GM19351 (cell line): ENCODE results near the gene ABCC4.

Experiments
- ATAC-seq: cut with Tn5 transposase; IDR thresholded peaks from one replicate; pipeline ENCODE4 v1.9.1; 2021; ENCODE audit warnings: mild to moderate bottlenecking, moderate library complexity; ENCODE audit not compliant: unreplicated experiment

ABCC4 gene

GRCh38 chr13:95235199-95235756 is 66.0 kb downstream of the ABCC4 start:
- ATAC-seq: no peak

- peak; percentile 85 for ATAC-seq
These were observed 67.0 kb downstream of the ABCC4 start for GRCh38 chr13:95234242-95234641.

- ATAC-seq: no peak
These were observed 68.1 kb downstream of the ABCC4 start for GRCh38 chr13:95233026-95233635.

- no peak for ATAC-seq
These were observed 69.9 kb downstream of the ABCC4 start for GRCh38 chr13:95231393-95231792.

- no peak for ATAC-seq
These were observed 71.4 kb downstream of the ABCC4 start for GRCh38 chr13:95229855-95230254.

- ATAC-seq: no peak
These were observed 73.1 kb downstream of the ABCC4 start for GRCh38 chr13:95228130-95228529.

- ATAC-seq: peak; percentile 86
These were observed 74.1 kb downstream of the ABCC4 start for GRCh38 chr13:95226932-95227695.

- peak; percentile 20 for ATAC-seq
These were observed 74.8 kb downstream of the ABCC4 start for GRCh38 chr13:95226476-95226875.

- ATAC-seq: no peak
These were observed 75.2 kb downstream of the ABCC4 start for GRCh38 chr13:95226050-95226449.

- no peak for ATAC-seq
These were observed 77.2 kb downstream of the ABCC4 start for GRCh38 chr13:95224064-95224463.

- ATAC-seq: peak; percentile 37
These were observed 78.6 kb downstream of the ABCC4 start for GRCh38 chr13:95222733-95223018.

- peak; percentile 36 for ATAC-seq
These were observed 79.1 kb downstream of the ABCC4 start for GRCh38 chr13:95221971-95222732.

GRCh38 chr13:95220611-95221010 is 80.6 kb downstream of the ABCC4 start:
- no peak for ATAC-seq

- no peak for ATAC-seq
These were observed 83.1 kb downstream of the ABCC4 start for GRCh38 chr13:95217920-95218830.

- no peak for ATAC-seq
These were observed 85.1 kb downstream of the ABCC4 start for GRCh38 chr13:95216182-95216581.

- ATAC-seq: no peak
These were observed 88.0 kb downstream of the ABCC4 start for GRCh38 chr13:95212983-95213850.

GRCh38 chr13:95209109-95209508 is 92.1 kb downstream of the ABCC4 start:
- ATAC-seq: no peak

- peak; percentile 94 for ATAC-seq
These were observed 93.4 kb downstream of the ABCC4 start for GRCh38 chr13:95207769-95208366.

- no peak for ATAC-seq
These were observed 95.1 kb downstream of the ABCC4 start for GRCh38 chr13:95206116-95206515.
